ENCODE results near the gene TMEM174.

Gene TMEM174

DNA sequence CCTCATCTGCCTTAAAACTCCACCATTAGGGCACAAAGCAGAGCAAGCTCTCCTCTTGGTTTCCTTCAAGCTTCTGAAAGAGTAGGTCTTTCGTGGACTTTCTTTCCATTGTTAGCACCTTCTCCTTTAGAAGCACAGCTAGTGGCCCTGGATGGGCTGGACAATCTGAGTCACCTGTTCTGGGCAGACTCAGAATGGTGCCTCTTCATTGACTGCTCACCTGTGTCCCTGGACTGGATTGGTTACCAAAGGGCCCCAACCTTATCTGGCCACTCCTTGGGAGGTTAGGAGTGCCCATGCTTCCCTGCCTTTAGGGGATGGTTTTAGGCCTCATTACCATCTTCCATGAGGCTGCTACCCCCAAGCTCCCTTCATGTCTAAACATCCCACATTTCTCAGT lies 23.2 kb downstream of the TMEM174 start:
- Histone ChIP-seq H3K36me3 (ENCODE audit: insufficient read depth, insufficient read length, low read length) (no peaks in the 10 kb centered on the region), H3K9me3 (ENCODE audit: insufficient read depth, low read length) (no peaks in the 10 kb centered on the region; the same call in 1 of the 2 replicates), H3K4me3 (ENCODE audit: insufficient read length, low read depth) (no peak overlapping the region), H3K9ac (ENCODE audit: insufficient read length, low read depth) (no peak overlapping the region), H3K27me3 (ENCODE audit: insufficient read depth, insufficient read length) (no peaks in the 10 kb centered on the region), H3K4me1 (ENCODE audit: insufficient read depth, insufficient read length) (peaks cover 1% of the 10 kb centered on the region)
- no peak for DNase-seq (ENCODE audit: low read depth, low spot score)
- TF ChIP-seq YY1 (IDR thresholded peaks at IDR 0.05; ENCODE audit: insufficient read depth, insufficient read length) (no peak), SUZ12 (IDR thresholded peaks at IDR 0.05; ENCODE audit: extremely low read depth, insufficient read depth, insufficient read length) (no peak), ZNF274 (IDR thresholded peaks at IDR 0.05; ENCODE audit: low read depth, low read length) (no peak)

DNA sequence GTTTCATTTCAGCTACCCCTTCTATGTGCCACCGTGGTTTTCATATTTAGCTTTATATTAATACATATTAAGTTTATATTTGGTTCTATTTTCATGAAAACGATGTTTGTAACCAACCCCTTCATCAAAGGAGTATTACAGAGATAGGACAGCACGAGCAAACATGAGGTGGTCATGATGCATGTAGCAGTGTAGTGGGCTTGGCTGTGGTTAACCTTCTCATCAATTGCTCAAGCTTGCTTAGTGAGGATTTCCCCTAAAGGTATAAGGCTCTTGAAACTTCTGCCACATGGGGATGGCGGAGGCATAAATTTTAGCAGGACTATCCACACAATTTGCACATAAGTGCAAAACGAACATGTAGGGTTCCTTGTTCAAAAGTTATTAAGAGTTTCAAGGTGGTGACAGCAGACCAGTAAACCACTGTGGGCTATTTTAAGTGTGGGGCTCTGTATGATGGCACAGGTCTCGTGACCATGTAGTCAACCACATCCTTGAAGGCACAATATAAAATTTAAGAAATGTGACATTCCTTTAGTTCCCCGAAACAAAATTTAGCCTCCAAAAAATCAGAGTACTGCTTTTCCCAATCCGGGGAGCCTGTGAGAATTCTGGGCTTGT lies 24.8 kb downstream of the TMEM174 start:
- H3K4me3 ChIP-seq (ENCODE audit: insufficient read length, low read depth) = no peak overlapping the region
- H3K27me3 ChIP-seq (ENCODE audit: insufficient read depth, insufficient read length) = no peaks in the 10 kb centered on the region

DNA sequence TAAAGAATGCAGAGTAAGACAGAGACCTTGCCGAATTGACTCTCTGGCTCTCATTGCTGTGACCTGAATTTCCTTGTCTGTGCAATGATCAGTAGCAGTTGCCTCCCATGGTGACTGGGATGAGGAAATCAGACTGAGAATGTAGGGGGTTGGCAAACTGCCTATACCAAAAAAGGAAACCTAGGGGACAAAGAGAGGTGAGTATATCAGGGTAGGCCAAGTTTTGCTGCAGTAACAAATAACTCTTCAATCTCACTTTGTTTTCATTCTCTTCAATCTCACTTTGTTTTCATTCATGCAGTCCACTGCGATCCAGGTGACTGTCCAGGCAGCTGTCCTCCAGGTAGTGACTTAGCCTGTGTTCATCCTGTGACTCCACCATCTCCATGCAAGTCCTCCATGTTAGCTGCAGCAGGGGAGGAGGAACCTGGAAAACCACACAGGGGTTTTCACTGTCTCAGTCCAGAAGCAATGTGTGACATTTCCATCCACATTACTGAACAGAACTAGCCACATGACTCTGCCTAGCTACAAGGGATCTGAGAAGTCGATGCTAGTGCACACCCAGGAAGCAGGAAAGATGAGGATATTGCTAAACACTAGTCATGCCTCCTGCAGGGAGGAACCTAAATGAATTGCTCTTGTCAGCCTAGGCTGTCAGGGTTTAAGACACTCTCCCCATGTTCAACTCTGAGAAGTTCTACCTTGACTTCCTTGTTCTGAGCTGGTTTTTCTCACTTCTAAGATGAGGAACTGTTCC lies 26.0 kb downstream of the TMEM174 start:
- H3K4me3 ChIP-seq (ENCODE audit: insufficient read length, low read depth) = no peak overlapping the region

More for the DNA sequence above, 24.8 kb downstream of the TMEM174 start:
- TF ChIP-seq SUZ12 (IDR thresholded peaks at IDR 0.05; ENCODE audit: extremely low read depth, insufficient read depth, insufficient read length) (no peak), ZNF274 (IDR thresholded peaks at IDR 0.05; ENCODE audit: low read depth, low read length) (no peak), YY1 (IDR thresholded peaks at IDR 0.05; ENCODE audit: insufficient read depth, insufficient read length) (no peak)
- no peak for DNase-seq (ENCODE audit: low read depth, low spot score)
- no peak overlapping the region for H3K9ac ChIP-seq (ENCODE audit: insufficient read length, low read depth)
- no peaks in the 10 kb centered on the region for H3K4me1 ChIP-seq (ENCODE audit: insufficient read depth, insufficient read length)
- no peaks in the 10 kb centered on the region for H3K36me3 ChIP-seq (ENCODE audit: insufficient read depth, insufficient read length, low read length)
- no peaks in the 10 kb centered on the region; the same call in 1 of the 2 replicates for H3K9me3 ChIP-seq (ENCODE audit: insufficient read depth, low read length)

DNA sequence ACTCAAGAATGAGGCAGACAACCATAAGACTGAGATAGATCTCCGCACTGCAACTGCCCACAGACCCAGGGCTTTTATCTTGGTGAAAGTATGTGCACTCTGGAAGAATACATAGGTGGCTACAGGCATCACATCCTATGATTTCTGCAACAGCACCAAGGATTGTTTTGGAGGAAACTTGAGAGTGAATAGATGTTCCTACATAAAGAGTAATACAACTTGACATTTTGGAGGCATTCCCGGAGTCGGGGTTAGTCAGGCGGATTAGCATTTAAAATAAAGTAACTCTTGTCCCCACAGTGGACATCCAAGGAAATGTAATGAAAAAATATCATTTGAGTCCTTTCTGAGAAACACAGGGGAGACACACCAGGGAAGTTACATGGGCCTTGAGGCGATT lies 26.7 kb downstream of the TMEM174 start:
- Histone ChIP-seq H3K9ac (ENCODE audit: insufficient read length, low read depth) (no peak overlapping the region), H3K27me3 (ENCODE audit: insufficient read depth, insufficient read length) (no peaks in the 10 kb centered on the region), H3K36me3 (ENCODE audit: insufficient read depth, insufficient read length, low read length) (no peaks in the 10 kb centered on the region), H3K4me3 (ENCODE audit: insufficient read length, low read depth) (no peak overlapping the region), H3K9me3 (ENCODE audit: insufficient read depth, low read length) (no peaks in the 10 kb centered on the region; the same call in 1 of the 2 replicates), H3K4me1 (ENCODE audit: insufficient read depth, insufficient read length) (no peaks in the 10 kb centered on the region)
- TF ChIP-seq YY1 (IDR thresholded peaks at IDR 0.05; ENCODE audit: insufficient read depth, insufficient read length) (no peak), SUZ12 (IDR thresholded peaks at IDR 0.05; ENCODE audit: extremely low read depth, insufficient read depth, insufficient read length) (no peak), ZNF274 (IDR thresholded peaks at IDR 0.05; ENCODE audit: low read depth, low read length) (no peak)
- DNase-seq (ENCODE audit: low read depth, low spot score) = no peak

More for the DNA sequence above, 26.0 kb downstream of the TMEM174 start:
- Histone ChIP-seq H3K27me3 (ENCODE audit: insufficient read depth, insufficient read length) (no peaks in the 10 kb centered on the region), H3K4me1 (ENCODE audit: insufficient read depth, insufficient read length) (no peaks in the 10 kb centered on the region), H3K36me3 (ENCODE audit: insufficient read depth, insufficient read length, low read length) (no peaks in the 10 kb centered on the region), H3K9ac (ENCODE audit: insufficient read length, low read depth) (no peak overlapping the region), H3K9me3 (ENCODE audit: insufficient read depth, low read length) (no peaks in the 10 kb centered on the region; the same call in 1 of the 2 replicates)
- DNase-seq (ENCODE audit: low read depth, low spot score) = no peak
- TF ChIP-seq SUZ12 (IDR thresholded peaks at IDR 0.05; ENCODE audit: extremely low read depth, insufficient read depth, insufficient read length) (no peak), YY1 (IDR thresholded peaks at IDR 0.05; ENCODE audit: insufficient read depth, insufficient read length) (no peak), ZNF274 (IDR thresholded peaks at IDR 0.05; ENCODE audit: low read depth, low read length) (no peak)

DNA sequence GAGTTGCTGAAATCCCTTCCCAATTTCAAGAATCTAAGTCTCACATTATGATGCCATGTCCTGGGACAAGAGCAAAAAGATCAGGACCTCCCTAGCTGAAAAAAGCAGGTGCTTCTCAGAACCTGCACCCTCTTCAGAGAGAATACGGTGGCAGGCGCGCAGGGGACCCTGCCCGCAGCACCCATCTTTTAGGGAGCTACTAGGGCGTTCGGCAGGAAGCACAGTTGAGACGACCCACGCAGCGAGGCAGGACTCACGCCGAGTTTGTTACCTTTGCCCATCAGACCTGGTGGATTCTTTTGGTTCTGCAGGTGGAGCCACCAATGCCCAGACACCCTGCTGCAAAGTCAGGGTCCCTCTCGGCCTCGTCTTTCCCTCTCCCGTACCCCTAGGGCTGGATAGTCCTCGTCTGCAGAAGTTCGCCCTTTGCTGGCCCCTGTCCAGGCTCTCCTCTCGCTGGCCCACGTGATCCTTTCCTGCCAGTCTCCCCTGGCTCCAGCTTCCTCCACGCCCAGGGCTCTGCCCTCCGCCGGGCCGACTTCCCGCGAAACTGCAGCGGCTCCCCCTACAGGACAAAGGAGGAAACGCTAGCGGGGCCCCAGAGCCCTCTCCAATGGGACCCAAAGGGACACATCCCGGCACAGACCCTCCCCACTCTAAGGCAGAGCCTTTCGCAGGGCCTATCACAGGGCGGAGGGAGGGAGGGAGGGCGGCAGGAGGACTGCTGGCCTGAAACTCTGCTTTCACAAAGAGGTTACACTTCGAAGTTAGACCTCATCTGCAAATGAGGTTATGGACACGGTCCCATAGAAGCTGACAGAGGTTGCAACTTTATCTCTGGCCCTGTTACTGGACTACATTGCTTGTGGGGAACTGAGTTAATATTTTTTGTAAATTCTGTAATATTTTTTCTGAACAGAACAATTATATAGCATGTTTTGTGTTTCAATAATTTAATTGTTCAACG lies 28.8 kb downstream of the TMEM174 start:
- H3K36me3 ChIP-seq (ENCODE audit: insufficient read depth, insufficient read length, low read length) = no peaks in the 10 kb centered on the region
- H3K9me3 ChIP-seq (ENCODE audit: insufficient read depth, low read length) = no peaks in the 10 kb centered on the region; the same call in 1 of the 2 replicates
- DNase-seq (ENCODE audit: low read depth, low spot score) = peak; percentile 69
- H3K9ac ChIP-seq (ENCODE audit: insufficient read length, low read depth) = no peak overlapping the region
- H3K4me3 ChIP-seq (ENCODE audit: insufficient read length, low read depth) = no peak overlapping the region
- no peaks in the 10 kb centered on the region for H3K27me3 ChIP-seq (ENCODE audit: insufficient read depth, insufficient read length)
- H3K4me1 ChIP-seq (ENCODE audit: insufficient read depth, insufficient read length) = no peaks in the 10 kb centered on the region
- TF ChIP-seq SUZ12 (IDR thresholded peaks at IDR 0.05; ENCODE audit: extremely low read depth, insufficient read depth, insufficient read length) = no peak
- no peak for TF ChIP-seq YY1 (IDR thresholded peaks at IDR 0.05; ENCODE audit: insufficient read depth, insufficient read length)
- TF ChIP-seq ZNF274 (IDR thresholded peaks at IDR 0.05; ENCODE audit: low read depth, low read length) = no peak

DNA sequence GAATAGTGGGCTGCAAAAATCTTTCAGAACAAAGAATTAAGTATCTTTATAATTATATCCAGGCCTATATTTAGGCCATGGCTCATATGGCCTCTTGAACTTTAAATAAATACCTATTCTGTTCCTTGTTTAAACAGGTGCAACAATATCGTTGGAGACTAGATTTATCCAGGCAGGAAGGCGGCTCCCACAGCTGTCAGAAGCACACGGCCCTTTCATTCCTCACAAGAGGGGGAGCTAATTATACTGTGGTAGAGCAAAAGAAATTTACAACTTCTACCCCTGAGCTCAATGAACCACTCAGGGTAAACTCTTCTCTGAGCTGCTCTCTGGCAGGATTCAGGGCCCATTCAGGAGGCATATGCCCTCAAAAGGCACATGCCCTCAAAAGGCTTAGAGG lies 31.3 kb downstream of the TMEM174 start:
- Histone ChIP-seq H3K4me3 (ENCODE audit: insufficient read length, low read depth) (no peak overlapping the region), H3K36me3 (ENCODE audit: insufficient read depth, insufficient read length, low read length) (no peaks in the 10 kb centered on the region), H3K9ac (ENCODE audit: insufficient read length, low read depth) (no peak overlapping the region), H3K4me1 (ENCODE audit: insufficient read depth, insufficient read length) (no peaks in the 10 kb centered on the region), H3K9me3 (ENCODE audit: insufficient read depth, low read length) (no peaks in the 10 kb centered on the region), H3K27me3 (ENCODE audit: insufficient read depth, insufficient read length) (no peaks in the 10 kb centered on the region)
- TF ChIP-seq ZNF274 (IDR thresholded peaks at IDR 0.05; ENCODE audit: low read depth, low read length) (no peak), SUZ12 (IDR thresholded peaks at IDR 0.05; ENCODE audit: extremely low read depth, insufficient read depth, insufficient read length) (no peak), YY1 (IDR thresholded peaks at IDR 0.05; ENCODE audit: insufficient read depth, insufficient read length) (no peak)
- DNase-seq (ENCODE audit: low read depth, low spot score) = no peak
